Measurements from ENCODE around the gene PDE6A.
"Not testable (repeated sequence)": the region's sequence is repeated elsewhere in the genome, so short reads cannot be mapped to it uniquely, and the experiment has no call there.

The PDE6A gene

GRCh38 chr5:149893403-149893931 is 51.1 kb downstream of the PDE6A start:
- no peak overlapping the region for H3K9ac ChIP-seq (ENCODE audit: low read length in 2 of 2)

GRCh38 chr5:149892594-149892993 is 52.0 kb downstream of the PDE6A start:
- Histone ChIP-seq H3K9ac (ENCODE audit: low read length in 2 of 2) (no peak overlapping the region), H3K9me3 (ENCODE audit: control insufficient read depth in 2 of 2, low read length in 2 of 2) (no peaks in the 10 kb centered on the region), H3K4me3 (ENCODE audit: low read length in 2 of 2) (no peak overlapping the region), H3K27ac (ENCODE audit: low read length) (no peak overlapping the region), H3K27me3 (ENCODE audit: control insufficient read depth in 1 of 2, insufficient read depth in 2 of 2, low read length in 2 of 2) (no peaks in the 10 kb centered on the region), H3K4me1 (ENCODE audit: control insufficient read depth, insufficient read depth, low read length) (no peaks in the 10 kb centered on the region), H3K36me3 (ENCODE audit: control insufficient read depth in 2 of 2, insufficient read depth in 2 of 2, low read length in 2 of 2) (no peaks in the 10 kb centered on the region)

More at GRCh38 chr5:149893403-149893931, 51.1 kb downstream of the PDE6A start:
- Histone ChIP-seq H3K27me3 (ENCODE audit: control insufficient read depth in 1 of 2, insufficient read depth in 2 of 2, low read length in 2 of 2) (no peaks in the 10 kb centered on the region), H3K4me1 (ENCODE audit: control insufficient read depth, insufficient read depth, low read length) (no peaks in the 10 kb centered on the region), H3K9me3 (ENCODE audit: control insufficient read depth in 2 of 2, low read length in 2 of 2) (no peaks in the 10 kb centered on the region), H3K27ac (ENCODE audit: low read length) (no peak overlapping the region), H3K36me3 (ENCODE audit: control insufficient read depth in 2 of 2, insufficient read depth in 2 of 2, low read length in 2 of 2) (no peaks in the 10 kb centered on the region), H3K4me3 (ENCODE audit: low read length in 2 of 2) (no peak overlapping the region)

GRCh38 chr5:149888280-149888679 is 56.3 kb downstream of the PDE6A start:
- Histone ChIP-seq H3K4me1 (ENCODE audit: control insufficient read depth, insufficient read depth, low read length) (no peaks in the 10 kb centered on the region), H3K36me3 (ENCODE audit: control insufficient read depth in 2 of 2, insufficient read depth in 2 of 2, low read length in 2 of 2) (no peaks in the 10 kb centered on the region), H3K27me3 (ENCODE audit: control insufficient read depth in 1 of 2, insufficient read depth in 2 of 2, low read length in 2 of 2) (no peaks in the 10 kb centered on the region), H3K9ac (ENCODE audit: low read length in 2 of 2) (no peak overlapping the region), H3K9me3 (ENCODE audit: control insufficient read depth in 2 of 2, low read length in 2 of 2) (no peaks in the 10 kb centered on the region), H3K4me3 (ENCODE audit: low read length in 2 of 2) (no peak overlapping the region), H3K27ac (ENCODE audit: low read length) (no peak overlapping the region)

- no peak overlapping the region for H3K4me3 ChIP-seq (ENCODE audit: low read length in 2 of 2)
- no peaks in the 10 kb centered on the region for H3K4me1 ChIP-seq (ENCODE audit: control insufficient read depth, insufficient read depth, low read length)
- no peaks in the 10 kb centered on the region for H3K27me3 ChIP-seq (ENCODE audit: control insufficient read depth in 1 of 2, insufficient read depth in 2 of 2, low read length in 2 of 2)
- H3K9ac ChIP-seq (ENCODE audit: low read length in 2 of 2) = no peak overlapping the region
- H3K36me3 ChIP-seq (ENCODE audit: control insufficient read depth in 2 of 2, insufficient read depth in 2 of 2, low read length in 2 of 2) = no peaks in the 10 kb centered on the region
- H3K9me3 ChIP-seq (ENCODE audit: control insufficient read depth in 2 of 2, low read length in 2 of 2) = no peaks in the 10 kb centered on the region
- H3K27ac ChIP-seq (ENCODE audit: low read length) = no peak overlapping the region
These were observed 56.9 kb downstream of the PDE6A start for GRCh38 chr5:149887622-149888183.

- Histone ChIP-seq H3K4me3 (ENCODE audit: low read length in 2 of 2) (no peak overlapping the region), H3K27me3 (ENCODE audit: control insufficient read depth in 1 of 2, insufficient read depth in 2 of 2, low read length in 2 of 2) (no peaks in the 10 kb centered on the region), H3K27ac (ENCODE audit: low read length) (no peak overlapping the region), H3K9me3 (ENCODE audit: control insufficient read depth in 2 of 2, low read length in 2 of 2) (no peaks in the 10 kb centered on the region), H3K9ac (ENCODE audit: low read length in 2 of 2) (no peak overlapping the region), H3K4me1 (ENCODE audit: control insufficient read depth, insufficient read depth, low read length) (no peaks in the 10 kb centered on the region), H3K36me3 (ENCODE audit: control insufficient read depth in 2 of 2, insufficient read depth in 2 of 2, low read length in 2 of 2) (no peaks in the 10 kb centered on the region)
These were observed 57.7 kb downstream of the PDE6A start for GRCh38 chr5:149886692-149887470.

GRCh38 chr5:149886060-149886459 is 58.5 kb downstream of the PDE6A start:
- Histone ChIP-seq H3K27ac (ENCODE audit: low read length) (no peak overlapping the region), H3K9ac (ENCODE audit: low read length in 2 of 2) (no peak overlapping the region), H3K9me3 (ENCODE audit: control insufficient read depth in 2 of 2, low read length in 2 of 2) (no peaks in the 10 kb centered on the region), H3K4me1 (ENCODE audit: control insufficient read depth, insufficient read depth, low read length) (no peaks in the 10 kb centered on the region), H3K36me3 (ENCODE audit: control insufficient read depth in 2 of 2, insufficient read depth in 2 of 2, low read length in 2 of 2) (no peaks in the 10 kb centered on the region), H3K27me3 (ENCODE audit: control insufficient read depth in 1 of 2, insufficient read depth in 2 of 2, low read length in 2 of 2) (no peaks in the 10 kb centered on the region), H3K4me3 (ENCODE audit: low read length in 2 of 2) (no peak overlapping the region)

- Histone ChIP-seq H3K4me1 (ENCODE audit: control insufficient read depth, insufficient read depth, low read length) (no peaks in the 10 kb centered on the region), H3K27me3 (ENCODE audit: control insufficient read depth in 1 of 2, insufficient read depth in 2 of 2, low read length in 2 of 2) (no peaks in the 10 kb centered on the region), H3K4me3 (ENCODE audit: low read length in 2 of 2) (no peak overlapping the region), H3K27ac (ENCODE audit: low read length) (no peak overlapping the region), H3K36me3 (ENCODE audit: control insufficient read depth in 2 of 2, insufficient read depth in 2 of 2, low read length in 2 of 2) (no peaks in the 10 kb centered on the region), H3K9me3 (ENCODE audit: control insufficient read depth in 2 of 2, low read length in 2 of 2) (no peaks in the 10 kb centered on the region), H3K9ac (ENCODE audit: low read length in 2 of 2) (no peak overlapping the region)
These were observed 59.1 kb downstream of the PDE6A start for GRCh38 chr5:149885513-149885912.

GRCh38 chr5:149883550-149883949 is 61.0 kb downstream of the PDE6A start:
- Histone ChIP-seq H3K27ac (ENCODE audit: low read length) (no peak overlapping the region), H3K36me3 (ENCODE audit: control insufficient read depth in 2 of 2, insufficient read depth in 2 of 2, low read length in 2 of 2) (no peaks in the 10 kb centered on the region)

GRCh38 chr5:149882633-149883032 is 62.0 kb downstream of the PDE6A start:
- not testable (repeated sequence) for H3K4me3 ChIP-seq (ENCODE audit: low read length in 2 of 2); H3K9me3 ChIP-seq (ENCODE audit: control insufficient read depth in 2 of 2, low read length in 2 of 2); H3K27ac ChIP-seq (ENCODE audit: low read length)

More at GRCh38 chr5:149883550-149883949, 61.0 kb downstream of the PDE6A start:
- no peaks in the 10 kb centered on the region for H3K4me1 ChIP-seq (ENCODE audit: control insufficient read depth, insufficient read depth, low read length)
- H3K9me3 ChIP-seq (ENCODE audit: control insufficient read depth in 2 of 2, low read length in 2 of 2) = no peaks in the 10 kb centered on the region
- H3K27me3 ChIP-seq (ENCODE audit: control insufficient read depth in 1 of 2, insufficient read depth in 2 of 2, low read length in 2 of 2) = no peaks in the 10 kb centered on the region
- H3K9ac ChIP-seq (ENCODE audit: low read length in 2 of 2) = no peak overlapping the region
- H3K4me3 ChIP-seq (ENCODE audit: low read length in 2 of 2) = no peak overlapping the region

GRCh38 chr5:149881874-149882273 is 62.7 kb downstream of the PDE6A start:
- H3K27ac ChIP-seq (ENCODE audit: low read length) = no peak overlapping the region
- no peaks in the 10 kb centered on the region for H3K4me1 ChIP-seq (ENCODE audit: control insufficient read depth, insufficient read depth, low read length)
- no peaks in the 10 kb centered on the region for H3K9me3 ChIP-seq (ENCODE audit: control insufficient read depth in 2 of 2, low read length in 2 of 2)
- no peaks in the 10 kb centered on the region for H3K36me3 ChIP-seq (ENCODE audit: control insufficient read depth in 2 of 2, insufficient read depth in 2 of 2, low read length in 2 of 2)
- H3K9ac ChIP-seq (ENCODE audit: low read length in 2 of 2) = no peak overlapping the region
- no peak overlapping the region for H3K4me3 ChIP-seq (ENCODE audit: low read length in 2 of 2)
- no peaks in the 10 kb centered on the region for H3K27me3 ChIP-seq (ENCODE audit: control insufficient read depth in 1 of 2, insufficient read depth in 2 of 2, low read length in 2 of 2)

More at GRCh38 chr5:149882633-149883032, 62.0 kb downstream of the PDE6A start:
- not testable (repeated sequence) for H3K9ac ChIP-seq (ENCODE audit: low read length in 2 of 2); H3K27me3 ChIP-seq (ENCODE audit: control insufficient read depth in 1 of 2, insufficient read depth in 2 of 2, low read length in 2 of 2); H3K4me1 ChIP-seq (ENCODE audit: control insufficient read depth, insufficient read depth, low read length); H3K36me3 ChIP-seq (ENCODE audit: control insufficient read depth in 2 of 2, insufficient read depth in 2 of 2, low read length in 2 of 2)

- Histone ChIP-seq H3K36me3 (ENCODE audit: control insufficient read depth in 2 of 2, insufficient read depth in 2 of 2, low read length in 2 of 2) (no peaks in the 10 kb centered on the region), H3K27ac (ENCODE audit: low read length) (no peak overlapping the region), H3K4me3 (ENCODE audit: low read length in 2 of 2) (no peak overlapping the region), H3K27me3 (ENCODE audit: control insufficient read depth in 1 of 2, insufficient read depth in 2 of 2, low read length in 2 of 2) (no peaks in the 10 kb centered on the region), H3K9me3 (ENCODE audit: control insufficient read depth in 2 of 2, low read length in 2 of 2) (no peaks in the 10 kb centered on the region), H3K9ac (ENCODE audit: low read length in 2 of 2) (no peak overlapping the region), H3K4me1 (ENCODE audit: control insufficient read depth, insufficient read depth, low read length) (no peaks in the 10 kb centered on the region)
These were observed 63.4 kb downstream of the PDE6A start for GRCh38 chr5:149881069-149881622.

Data from stomach smooth muscle (tissue), 2 donors.